Measurements from ENCODE around the gene UPB1. TPM values are rescaled to one million over a fixed set of nuclear protein-coding genes. Genes with fewer than 3 reads are reported as not detected.

The UPB1 gene
- total RNA-seq, 1 donor from 2014 or later: 1.3 TPM

DNA sequence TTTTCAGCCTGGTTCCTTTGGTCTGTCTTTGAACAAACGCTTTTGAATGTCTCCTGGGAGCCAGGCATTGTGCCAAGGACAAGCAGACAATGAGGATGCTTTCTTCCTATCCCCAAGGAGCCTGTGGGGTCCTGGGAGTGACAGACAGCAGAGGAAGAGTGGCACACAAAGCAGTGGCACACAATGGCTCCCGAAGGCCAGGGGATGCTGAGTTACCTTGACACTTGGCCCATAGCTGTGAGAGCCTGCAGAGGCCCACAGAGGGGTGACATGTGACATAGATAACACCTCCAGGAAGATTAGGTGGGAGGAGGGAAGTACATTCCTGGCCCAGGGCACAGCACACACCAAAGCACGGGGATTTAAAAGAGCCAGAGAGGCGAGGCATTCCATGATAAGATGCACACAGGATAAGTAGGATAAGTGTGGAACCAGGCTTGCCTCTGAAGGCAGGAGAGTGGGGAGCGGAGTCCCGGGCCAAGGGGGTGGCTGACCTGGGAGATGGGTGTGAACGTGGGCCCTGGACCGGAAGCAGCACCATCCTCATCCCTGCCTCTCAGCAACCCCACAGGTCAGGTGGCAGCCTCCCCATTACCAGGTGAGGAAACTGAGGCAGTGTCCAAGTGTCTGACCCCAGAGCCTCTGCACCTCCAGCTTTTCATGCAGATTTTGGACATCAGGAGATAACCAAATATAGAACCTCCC is 6.3 kb downstream of the UPB1 start:
- intact Hi-C loops (cut with DNase I): no loop called here
- DNase-seq (ENCODE audit: low spot score) (no peak), ATAC-seq (no peak)

- no peak for ATAC-seq
- intact Hi-C loops (cut with DNase I): no loop called here
Measured at GRCh38 chr22:24502034-24502433, 6.9 kb downstream of the UPB1 start.

GRCh38 chr22:24502541-24502940 is 7.4 kb downstream of the UPB1 start:
- DNase-seq (ENCODE audit: low spot score): no peak
- no peak for ATAC-seq
- intact Hi-C loops (cut with DNase I): no loop called here

More at GRCh38 chr22:24502034-24502433, 6.9 kb downstream of the UPB1 start:
- no peak for DNase-seq (ENCODE audit: low spot score)

DNA sequence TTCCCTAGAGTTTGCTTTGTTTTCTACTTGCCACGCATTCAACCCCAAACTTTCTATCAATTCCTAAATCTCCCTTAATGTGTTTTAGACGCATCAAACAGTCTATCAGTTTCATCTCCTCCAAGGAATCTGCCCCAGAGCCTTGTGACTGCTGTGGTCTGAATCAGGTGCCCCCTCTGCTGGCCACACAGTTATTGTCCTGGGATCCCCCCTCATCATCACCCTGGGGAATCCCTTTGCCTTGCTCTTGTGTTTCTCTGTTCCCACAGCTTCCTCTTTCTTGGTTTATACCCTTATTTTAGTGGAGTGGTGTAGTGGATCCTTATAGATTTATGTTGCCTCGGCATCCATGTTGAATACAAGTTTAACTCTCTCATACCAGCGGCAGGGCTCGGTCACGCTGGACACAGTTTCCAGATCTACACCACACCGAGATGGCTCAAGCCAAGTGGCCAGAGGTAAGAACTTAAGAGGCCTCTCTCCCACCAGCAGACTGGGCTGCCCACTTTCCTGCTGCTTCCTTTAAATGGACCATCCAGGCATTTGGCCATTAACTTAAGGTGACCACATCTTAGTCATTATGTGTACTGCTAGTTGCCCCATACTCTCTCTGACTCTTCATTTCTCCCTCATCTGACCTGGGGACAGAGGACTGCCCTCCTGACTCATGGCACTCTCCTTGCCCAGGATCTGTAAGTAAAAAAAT is 8.2 kb downstream of the UPB1 start:
- DNase-seq (ENCODE audit: low spot score): peak; percentile 72
- peak; percentile 67 for ATAC-seq
- intact Hi-C loops (cut with DNase I): no loop called here

GRCh38 chr22:24503843-24504338 is 8.8 kb downstream of the UPB1 start:
- no peak for DNase-seq (ENCODE audit: low spot score)
- ATAC-seq: no peak
- intact Hi-C loops (cut with DNase I): no loop called here

DNA sequence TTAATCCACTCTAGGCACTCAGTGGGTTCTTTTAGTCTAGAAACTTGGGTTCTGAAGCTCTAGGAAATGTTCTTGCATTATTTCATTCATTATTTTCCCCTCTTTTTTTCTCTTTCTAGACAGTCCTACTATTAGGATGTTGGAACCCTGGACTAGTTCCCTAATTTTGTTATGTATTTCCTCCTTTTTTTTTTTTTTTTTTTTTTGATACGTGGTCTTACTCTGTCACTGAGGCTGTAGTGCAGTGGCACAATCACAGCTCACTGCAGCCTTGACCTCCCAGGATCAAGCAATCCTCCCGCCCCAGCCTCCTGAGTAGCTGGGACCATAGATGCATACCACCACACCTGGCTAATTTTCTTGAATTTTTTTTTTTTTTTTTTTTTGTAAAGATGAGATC is 9.4 kb downstream of the UPB1 start:
- no peak for DNase-seq (ENCODE audit: low spot score)
- intact Hi-C loops (cut with DNase I): no loop called here
- no peak for ATAC-seq

- intact Hi-C loops (cut with DNase I): no loop called here
- DNase-seq (ENCODE audit: low spot score) (no peak), ATAC-seq (peak; percentile 37)
Measured at GRCh38 chr22:24504956-24505736, 10.0 kb downstream of the UPB1 start.

- intact Hi-C loops (cut with DNase I): no loop called here
- DNase-seq (ENCODE audit: low spot score) (no peak), ATAC-seq (no peak)
Measured at GRCh38 chr22:24506802-24507438, 11.8 kb downstream of the UPB1 start.

DNA sequence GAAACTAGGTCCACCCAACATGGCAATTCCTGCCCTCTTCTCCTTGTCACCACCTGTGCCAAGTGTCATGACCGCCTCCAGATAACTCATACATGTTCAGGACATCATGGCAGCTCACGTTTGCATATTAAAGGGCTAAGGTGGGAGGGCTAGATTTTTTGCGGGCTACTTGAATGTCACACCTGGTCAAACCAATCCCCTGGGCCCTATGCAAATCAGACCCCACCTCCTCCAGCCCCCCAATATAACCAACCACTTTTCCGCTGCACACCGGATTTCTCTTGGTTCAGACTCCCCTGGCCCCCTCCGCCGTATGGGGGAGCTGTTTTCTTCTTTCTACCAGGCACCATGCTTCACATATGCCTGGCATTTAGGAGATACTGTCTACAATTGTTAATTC is 12.6 kb downstream of the UPB1 start:
- DNase-seq (ENCODE audit: low spot score): no peak
- intact Hi-C loops (cut with DNase I): no loop called here
- ATAC-seq: no peak

DNA sequence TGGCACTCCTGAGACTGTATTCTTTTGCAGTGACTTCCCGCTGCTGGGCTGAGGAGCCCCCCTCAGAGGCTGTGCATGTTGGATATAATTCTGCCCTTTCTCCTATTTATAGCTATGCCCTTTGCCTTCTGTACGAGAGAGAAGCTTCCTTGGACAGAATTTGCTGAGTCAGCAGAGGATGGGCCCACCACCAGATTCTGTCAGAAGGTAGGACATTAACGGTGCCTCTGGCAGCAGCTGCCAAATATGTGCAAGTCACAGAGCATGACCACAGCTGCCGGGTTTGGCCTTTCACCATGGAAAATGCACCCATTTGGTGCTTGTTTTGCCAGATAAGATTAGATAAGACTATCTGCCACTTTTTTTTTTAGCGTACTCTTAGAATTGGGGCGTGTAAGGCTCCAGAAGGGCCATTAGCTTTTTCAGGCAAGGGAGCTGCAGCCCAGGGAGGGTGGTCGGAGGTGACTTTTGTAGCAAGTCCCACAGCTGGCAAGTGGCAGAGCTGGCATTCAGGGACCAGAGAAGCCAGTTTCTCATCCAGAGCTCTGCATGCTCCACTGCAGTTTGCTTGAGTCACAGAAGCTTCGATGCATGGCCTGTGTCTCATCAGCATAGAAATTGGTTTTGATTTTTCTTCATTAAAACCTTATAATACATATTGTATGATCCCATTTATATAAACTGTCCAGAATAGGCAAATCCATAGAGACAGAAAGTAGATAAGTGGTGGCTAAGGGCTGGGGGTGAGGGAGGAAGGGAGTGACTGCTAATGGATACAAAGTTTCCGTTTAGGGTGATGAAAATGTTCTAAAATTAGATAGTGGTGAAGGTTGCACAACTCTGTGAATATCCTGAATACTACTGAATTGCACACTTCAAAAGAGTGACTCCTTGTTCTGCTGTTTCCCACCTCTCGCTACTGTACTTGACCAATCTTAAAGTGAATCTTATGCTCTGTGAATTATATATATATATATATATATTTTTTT is 15.8 kb downstream of the UPB1 start:
- no peak for DNase-seq (ENCODE audit: low spot score)
- ATAC-seq: peak; percentile 73
- intact Hi-C loops (cut with DNase I): loop anchor here (10.0 kb wide), 1 partner anchor 86 kb away; the partner anchor contains the start of gene ADORA2A

DNA sequence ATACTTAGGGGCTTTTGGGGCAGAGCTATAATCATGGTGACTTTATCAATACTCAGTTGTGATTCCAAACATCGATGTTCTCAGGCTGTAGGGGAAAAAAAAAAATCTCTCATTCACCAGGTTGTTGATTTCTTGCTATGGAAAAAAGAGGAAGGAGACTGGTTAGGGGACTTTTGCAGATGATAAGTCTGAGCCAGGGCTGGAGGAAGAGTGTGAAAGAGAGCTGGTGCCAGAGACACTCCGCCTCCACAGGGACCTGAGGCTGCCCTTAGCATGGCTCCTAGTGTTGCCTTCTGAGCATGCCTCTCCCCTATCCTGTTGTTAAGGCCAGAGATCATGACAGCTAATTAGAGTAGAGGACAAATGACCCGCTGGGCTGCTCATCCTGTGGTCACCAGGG is 16.9 kb downstream of the UPB1 start:
- peak; percentile 37 for ATAC-seq
- intact Hi-C loops (cut with DNase I): loop anchor here (10.0 kb wide), 1 partner anchor 87 kb away; the partner anchor contains the start of gene ADORA2A
- no peak for DNase-seq (ENCODE audit: low spot score)

GRCh38 chr22:24513378-24514240 is 18.5 kb downstream of the UPB1 start:
- DNase-seq (ENCODE audit: low spot score): no peak
- intact Hi-C loops (cut with DNase I): loop anchor here (10.0 kb wide), 1 partner anchor 89 kb away; the partner anchor contains the start of gene ADORA2A
- no peak for ATAC-seq

GRCh38 chr22:24514241-24515026 is 19.3 kb downstream of the UPB1 start:
- intact Hi-C loops (cut with DNase I): loop anchor here (10.0 kb wide), 1 partner anchor 90 kb away; the partner anchor contains the start of gene ADORA2A
- ATAC-seq (no peak), DNase-seq (ENCODE audit: low spot score) (no peak)

- no peak for DNase-seq (ENCODE audit: low spot score)
- ATAC-seq: no peak
- intact Hi-C loops (cut with DNase I): loop anchor here (10.0 kb wide), 1 partner anchor 90 kb away; the partner anchor contains the start of gene ADORA2A
Measured at GRCh38 chr22:24515027-24515338, 19.9 kb downstream of the UPB1 start.

DNA sequence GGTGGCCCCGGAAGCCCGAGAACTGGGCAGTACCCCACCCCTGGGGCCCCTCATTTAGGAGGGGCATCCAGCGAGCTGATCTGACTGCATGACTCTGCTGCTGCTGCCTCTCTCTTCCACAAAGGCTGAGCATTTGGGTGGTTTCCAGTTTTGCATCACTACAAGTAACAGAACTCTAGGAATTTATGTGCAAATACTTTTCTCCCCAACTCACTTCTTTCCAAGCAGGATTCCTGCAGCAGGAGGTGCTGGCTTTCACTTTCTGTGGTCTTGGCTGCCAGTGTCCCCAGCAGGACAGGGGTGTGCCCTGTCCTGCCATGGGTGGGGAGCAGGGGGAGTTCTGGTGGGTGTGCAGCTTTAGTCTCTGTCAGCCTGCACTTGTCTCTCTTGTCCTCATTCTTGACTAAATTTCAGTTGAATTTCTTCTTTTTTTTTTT is 21.2 kb downstream of the UPB1 start:
- ATAC-seq (peak; percentile 53), DNase-seq (ENCODE audit: low spot score) (no peak)
- intact Hi-C loops (cut with DNase I): loop anchor here (10.0 kb wide), 1 partner anchor 92 kb away; the partner anchor contains the start of gene ADORA2A

DNA sequence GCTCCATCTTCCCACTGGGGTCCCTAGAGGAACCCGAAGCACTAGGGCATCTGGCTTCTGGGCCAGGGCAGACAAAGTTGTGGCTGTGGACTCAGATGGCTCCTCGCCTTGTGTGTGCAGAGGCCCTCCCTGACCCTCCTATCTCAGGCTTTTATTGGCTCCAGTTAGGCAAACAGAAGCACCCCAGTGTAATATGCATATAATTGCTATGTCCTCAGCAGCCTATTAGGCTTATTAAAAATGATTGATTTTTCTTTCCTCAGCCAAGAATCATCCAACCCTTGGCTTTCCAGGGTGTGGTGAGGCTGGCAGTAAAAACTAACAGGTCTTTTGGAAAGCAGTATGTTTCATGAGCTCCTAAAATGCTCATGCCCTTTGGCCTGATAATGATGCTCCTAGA is 22.3 kb downstream of the UPB1 start:
- DNase-seq (ENCODE audit: low spot score) (no peak), ATAC-seq (no peak)
- intact Hi-C loops (cut with DNase I): loop anchor here (10.0 kb wide), 1 partner anchor 93 kb away; the partner anchor contains the start of gene ADORA2A

Measured in sciatic nerve (tissue), 2 donors.